T-helper 1 cell treated with Interleukin-12 subunit alpha and Interleukin-12 subunit beta and Interleukin-4 antibody, amounts not matched to agents 30 μg/mL and 1 μg/mL, for 36 hours (primary cell): Measurements from ENCODE around the gene GPR183.

Experiments used
- H3K27ac Mint-ChIP-seq: one replicate; pipeline ENCODE4 v1.8.0; 2021; ENCODE audit warnings: mild to moderate bottlenecking, mixed read lengths
- H3K27me3 Mint-ChIP-seq: one replicate; pipeline ENCODE4 v1.8.0; 2021; ENCODE audit warnings: low read depth, mixed read lengths
- H3K36me3 Mint-ChIP-seq: one replicate; pipeline ENCODE4 v1.8.0; 2021; ENCODE audit warnings: low read depth, mixed read lengths
- H3K4me1 Mint-ChIP-seq: one replicate; pipeline ENCODE4 v1.8.0; 2021; ENCODE audit warnings: low read depth, mixed read lengths
- H3K4me3 Mint-ChIP-seq: one replicate; pipeline ENCODE4 v1.8.0; 2021; ENCODE audit warnings: mild to moderate bottlenecking, moderate library complexity, mixed read lengths
- H3K9me3 Mint-ChIP-seq: one replicate; pipeline ENCODE4 v1.8.0; 2021; ENCODE audit warnings: mixed read lengths

GPR183 gene

DNA sequence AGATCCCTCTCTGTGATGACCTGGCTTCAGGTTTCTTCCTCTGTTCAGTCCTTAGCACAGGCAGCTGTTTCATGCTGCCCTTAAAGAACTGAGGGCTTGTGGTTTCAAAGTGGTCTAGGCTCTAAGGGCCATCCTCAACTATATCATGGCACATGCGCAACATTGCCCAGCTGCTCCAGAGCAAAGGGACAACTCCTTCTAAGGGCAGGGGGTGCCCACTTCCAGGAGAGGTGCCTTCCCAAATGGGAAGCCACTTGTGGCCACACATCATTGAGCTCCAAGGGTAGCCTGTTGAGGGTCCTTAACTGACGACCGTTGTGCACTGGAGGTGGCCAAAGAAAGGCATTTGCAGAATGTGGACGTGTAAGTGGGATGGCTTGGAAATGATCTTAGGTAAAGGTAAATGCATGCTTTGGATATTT lies 7.3 kb downstream of the GPR183 start:
- H3K27ac Mint-ChIP-seq: no peak overlapping the region
- H3K9me3 Mint-ChIP-seq: no peaks in the 10 kb centered on the region
- H3K27me3 Mint-ChIP-seq: no peaks in the 10 kb centered on the region
- peaks cover 68% of the 10 kb centered on the region for H3K4me1 Mint-ChIP-seq
- no peak overlapping the region for H3K4me3 Mint-ChIP-seq
- peaks cover 18% of the 10 kb centered on the region for H3K36me3 Mint-ChIP-seq

DNA sequence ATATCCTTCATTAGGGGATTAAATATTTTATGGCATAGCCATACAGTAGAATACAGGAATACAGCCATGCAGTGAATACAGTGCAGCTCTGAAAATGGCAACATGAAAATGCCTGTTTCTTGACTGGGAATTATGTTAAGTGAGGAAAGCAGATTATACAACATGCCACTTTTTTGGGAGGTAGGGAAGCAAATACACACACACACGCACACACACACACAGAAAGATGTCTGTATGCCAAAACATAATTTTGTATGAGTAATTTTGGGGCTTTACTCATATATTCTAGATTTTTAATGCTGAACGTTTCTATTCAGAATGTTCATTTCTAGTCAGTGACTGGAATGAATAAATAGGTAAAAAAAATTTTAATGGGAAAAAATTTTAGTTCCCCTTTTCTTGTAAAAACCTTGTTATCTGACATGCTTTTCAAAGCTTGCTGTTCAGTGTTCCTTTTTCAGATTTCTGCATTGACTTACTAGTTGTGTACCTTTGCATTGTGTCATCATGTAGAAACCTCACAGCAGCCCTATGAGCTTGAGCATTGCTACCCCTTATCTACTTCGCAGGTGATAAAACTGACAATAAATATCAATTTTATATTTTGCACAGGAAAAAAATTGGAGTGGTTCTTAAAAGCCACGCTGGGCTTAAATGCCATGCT lies 7.8 kb downstream of the GPR183 start:
- peaks cover 18% of the 10 kb centered on the region for H3K36me3 Mint-ChIP-seq
- H3K9me3 Mint-ChIP-seq: no peaks in the 10 kb centered on the region
- no peaks in the 10 kb centered on the region for H3K27me3 Mint-ChIP-seq
- H3K4me3 Mint-ChIP-seq: no peak overlapping the region
- peak overlapping the region; percentile 26 for H3K27ac Mint-ChIP-seq
- peaks cover 63% of the 10 kb centered on the region for H3K4me1 Mint-ChIP-seq

DNA sequence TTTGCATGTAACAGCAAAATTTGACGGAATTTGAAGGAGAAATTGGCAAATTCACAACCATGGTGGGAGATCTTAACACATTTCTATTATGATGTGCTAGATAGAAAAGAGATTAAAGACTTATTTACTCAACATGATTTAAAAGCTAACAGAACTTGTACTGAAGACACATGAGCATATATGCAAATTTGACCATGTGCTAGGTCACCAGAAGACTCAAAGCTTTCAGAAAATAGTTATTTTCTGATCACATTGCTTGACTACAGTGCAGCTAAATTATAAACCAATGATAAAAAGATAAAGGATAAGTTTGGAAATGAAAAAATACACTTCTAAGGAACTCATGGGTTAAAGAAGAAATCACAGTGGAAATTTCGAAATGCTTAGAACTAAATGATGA lies 9.1 kb downstream of the GPR183 start:
- Mint-ChIP-seq H3K4me3 (peak overlapping the region; percentile 62), H3K36me3 (peaks cover 29% of the 10 kb centered on the region), H3K27ac (peak overlapping the region; percentile 83), H3K27me3 (no peaks in the 10 kb centered on the region), H3K9me3 (no peaks in the 10 kb centered on the region), H3K4me1 (peaks cover 55% of the 10 kb centered on the region)

DNA sequence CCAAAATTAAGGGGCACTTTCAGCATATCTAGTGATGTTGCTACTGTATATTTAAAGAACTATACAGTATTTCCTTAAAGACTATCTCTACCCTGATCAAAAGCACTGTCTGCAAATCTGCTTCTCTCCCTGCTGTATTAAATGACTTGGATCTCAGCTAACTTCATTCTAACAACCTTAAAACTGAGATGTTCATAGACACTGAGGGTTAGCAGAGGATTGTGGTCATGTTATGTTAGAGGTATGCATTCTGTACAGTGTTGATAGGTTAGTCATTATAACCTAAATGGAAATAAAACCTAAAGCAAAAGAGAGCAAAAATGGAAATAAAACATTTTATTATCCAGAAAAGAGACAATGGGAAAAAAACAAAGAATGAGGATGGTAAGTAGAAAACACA lies 9.9 kb downstream of the GPR183 start:
- H3K36me3 Mint-ChIP-seq: peaks cover 33% of the 10 kb centered on the region
- H3K9me3 Mint-ChIP-seq: no peaks in the 10 kb centered on the region
- H3K4me3 Mint-ChIP-seq: peak overlapping the region; percentile 62
- H3K4me1 Mint-ChIP-seq: peaks cover 51% of the 10 kb centered on the region
- peak overlapping the region; percentile 83 for H3K27ac Mint-ChIP-seq
- H3K27me3 Mint-ChIP-seq: no peaks in the 10 kb centered on the region

DNA sequence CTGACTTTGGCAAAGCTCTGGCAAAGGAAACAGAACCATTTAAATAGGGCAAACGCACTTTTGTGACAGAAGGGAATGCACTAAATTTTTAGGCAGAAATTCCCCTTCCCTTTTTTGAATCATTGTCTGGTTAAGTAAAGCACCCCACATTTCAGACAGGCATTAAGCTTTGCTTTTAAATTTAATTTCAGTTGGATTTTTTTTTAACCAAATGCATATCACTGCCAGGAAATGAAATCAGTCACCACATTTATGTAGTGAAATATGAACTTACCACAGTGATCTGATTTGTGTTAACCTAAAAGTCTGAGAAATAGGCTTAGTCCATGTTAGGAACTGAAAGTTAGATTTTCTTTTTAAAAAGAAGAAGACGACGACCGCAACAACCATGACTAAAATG lies 10.8 kb downstream of the GPR183 start:
- Mint-ChIP-seq H3K27ac (peak overlapping the region; percentile 80), H3K27me3 (no peaks in the 10 kb centered on the region), H3K4me1 (peaks cover 44% of the 10 kb centered on the region), H3K36me3 (peaks cover 32% of the 10 kb centered on the region), H3K9me3 (no peaks in the 10 kb centered on the region), H3K4me3 (peak overlapping the region; percentile 67)

DNA sequence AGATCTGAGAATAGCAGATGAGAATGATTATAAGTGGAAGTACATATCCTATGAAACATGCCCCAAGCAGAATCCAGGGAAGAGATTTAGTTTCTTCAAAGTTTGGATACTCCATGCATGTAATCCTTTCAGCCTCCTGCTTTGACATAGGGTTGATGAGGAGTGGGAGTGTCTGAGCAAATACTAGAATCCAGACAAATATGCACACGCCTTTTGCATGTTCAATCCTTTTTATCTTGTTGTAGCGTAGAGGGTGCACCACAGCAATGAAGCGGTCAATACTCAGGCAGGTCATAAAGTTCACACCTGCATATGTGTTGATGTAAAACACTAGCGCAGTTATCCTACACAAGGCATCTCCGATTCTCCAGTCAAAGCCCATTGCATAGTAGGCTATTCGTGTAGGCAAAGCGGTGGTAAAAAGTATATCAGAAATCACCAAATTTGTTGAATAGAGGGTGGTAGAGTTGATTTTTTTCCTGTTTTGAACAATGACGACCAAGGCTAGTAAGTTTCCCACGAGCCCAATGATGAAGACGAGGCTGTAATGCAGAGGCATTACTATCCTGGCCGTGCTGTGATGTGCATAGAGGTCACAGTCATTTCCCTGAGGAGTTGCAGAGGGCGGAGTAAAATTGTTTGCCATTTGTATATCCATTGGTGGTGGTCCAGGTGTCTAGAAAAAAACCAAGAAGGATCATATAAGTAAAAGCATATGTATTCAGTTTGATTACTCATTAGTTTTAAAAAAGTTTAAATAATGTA lies 11.5 kb downstream of the GPR183 start:
- Mint-ChIP-seq H3K4me3 (peak overlapping the region; percentile 59), H3K9me3 (no peaks in the 10 kb centered on the region), H3K36me3 (peaks cover 32% of the 10 kb centered on the region), H3K4me1 (peaks cover 47% of the 10 kb centered on the region), H3K27me3 (no peaks in the 10 kb centered on the region), H3K27ac (peak overlapping the region; percentile 71)

DNA sequence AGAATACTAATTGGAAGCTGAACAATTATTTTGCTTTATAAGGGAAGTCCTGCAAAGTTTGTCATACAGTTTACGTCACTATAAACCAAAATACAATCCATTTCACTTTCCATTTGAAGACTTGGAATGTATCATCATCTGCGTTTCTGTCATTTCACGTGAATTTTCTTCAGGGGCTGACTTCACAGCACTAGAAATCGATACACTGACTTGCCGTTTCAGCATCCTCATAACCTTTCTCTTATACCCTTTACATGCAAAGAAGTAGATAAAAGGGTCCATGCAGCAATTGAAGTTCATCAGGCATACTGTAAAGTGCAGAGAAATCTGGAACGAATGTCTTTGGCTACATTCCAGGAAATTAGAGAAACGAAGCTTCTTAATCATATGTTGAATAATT lies 12.2 kb downstream of the GPR183 start:
- Mint-ChIP-seq H3K4me3 (peak overlapping the region; percentile 36), H3K4me1 (peaks cover 53% of the 10 kb centered on the region), H3K27ac (peak overlapping the region; percentile 71), H3K36me3 (peaks cover 35% of the 10 kb centered on the region), H3K9me3 (no peaks in the 10 kb centered on the region), H3K27me3 (no peaks in the 10 kb centered on the region)

DNA sequence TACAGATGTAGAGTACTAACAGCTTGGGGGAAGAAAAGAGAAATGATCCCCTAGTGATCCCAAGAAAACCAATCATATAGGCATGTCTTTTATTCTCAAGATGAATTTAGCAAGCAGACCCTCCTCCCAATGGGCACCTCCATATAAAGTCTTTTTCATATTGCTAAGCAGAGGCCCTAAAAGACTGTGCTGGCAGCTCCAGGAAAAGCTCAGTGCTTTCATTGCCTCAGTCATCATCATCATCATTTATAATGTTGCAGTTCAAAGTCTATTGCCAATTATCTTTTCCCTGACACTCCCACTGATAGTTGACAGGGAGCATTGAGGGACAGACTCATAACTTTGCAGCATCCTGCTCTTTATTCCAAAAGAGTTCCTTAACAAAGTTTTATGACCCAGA lies 13.0 kb downstream of the GPR183 start:
- H3K36me3 Mint-ChIP-seq: peaks cover 38% of the 10 kb centered on the region
- H3K27me3 Mint-ChIP-seq: no peaks in the 10 kb centered on the region
- H3K4me3 Mint-ChIP-seq: no peak overlapping the region
- no peak overlapping the region for H3K27ac Mint-ChIP-seq
- H3K9me3 Mint-ChIP-seq: no peaks in the 10 kb centered on the region
- peaks cover 55% of the 10 kb centered on the region for H3K4me1 Mint-ChIP-seq

DNA sequence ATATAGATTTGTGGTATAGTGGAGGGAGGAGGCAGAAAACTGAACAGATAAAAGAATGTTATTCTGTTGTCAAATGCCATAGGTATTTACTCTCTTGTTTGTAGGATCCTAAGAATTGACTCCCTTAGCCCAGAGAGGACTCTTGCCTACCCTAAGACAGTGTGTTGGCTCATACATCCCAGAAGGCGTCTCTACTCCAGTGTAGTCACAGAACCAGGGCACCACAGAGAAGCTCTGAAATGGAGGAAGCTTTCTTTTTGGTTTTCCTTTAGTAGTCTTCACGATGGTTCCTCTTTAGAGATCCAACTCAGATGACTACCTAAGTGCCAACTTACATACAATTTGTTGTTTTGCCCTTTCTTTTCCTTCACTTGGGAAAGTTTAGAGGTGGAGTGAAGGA lies 14.0 kb downstream of the GPR183 start:
- peaks cover 38% of the 10 kb centered on the region for H3K36me3 Mint-ChIP-seq
- H3K4me3 Mint-ChIP-seq: no peak overlapping the region
- no peak overlapping the region for H3K27ac Mint-ChIP-seq

DNA sequence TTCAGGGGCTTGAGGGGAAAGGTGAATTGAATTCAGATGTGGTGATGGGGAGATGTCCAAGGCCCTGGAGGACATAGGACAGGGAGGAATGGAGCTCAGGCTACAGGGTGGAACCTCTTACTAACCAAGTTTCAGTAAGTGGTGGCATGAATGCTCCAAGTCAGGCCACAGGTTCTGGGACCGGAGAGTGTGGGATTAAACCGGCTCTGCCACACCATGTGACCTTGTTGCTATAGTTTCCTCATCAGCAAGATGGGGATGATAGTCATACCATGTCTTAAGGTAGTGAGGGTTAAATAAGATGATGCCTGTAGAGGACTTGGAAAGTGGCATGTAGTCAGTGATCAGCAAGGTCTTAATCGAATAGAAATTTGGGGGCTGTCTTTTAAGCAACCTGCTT lies 16.3 kb downstream of the GPR183 start:
- Mint-ChIP-seq H3K36me3 (peaks cover 37% of the 10 kb centered on the region), H3K4me1 (peaks cover 55% of the 10 kb centered on the region), H3K9me3 (no peaks in the 10 kb centered on the region), H3K27ac (peak overlapping the region; percentile 15), H3K4me3 (no peak overlapping the region), H3K27me3 (no peaks in the 10 kb centered on the region)

More for the DNA sequence above, 14.0 kb downstream of the GPR183 start:
- Mint-ChIP-seq H3K27me3 (no peaks in the 10 kb centered on the region), H3K9me3 (no peaks in the 10 kb centered on the region), H3K4me1 (peaks cover 60% of the 10 kb centered on the region)

DNA sequence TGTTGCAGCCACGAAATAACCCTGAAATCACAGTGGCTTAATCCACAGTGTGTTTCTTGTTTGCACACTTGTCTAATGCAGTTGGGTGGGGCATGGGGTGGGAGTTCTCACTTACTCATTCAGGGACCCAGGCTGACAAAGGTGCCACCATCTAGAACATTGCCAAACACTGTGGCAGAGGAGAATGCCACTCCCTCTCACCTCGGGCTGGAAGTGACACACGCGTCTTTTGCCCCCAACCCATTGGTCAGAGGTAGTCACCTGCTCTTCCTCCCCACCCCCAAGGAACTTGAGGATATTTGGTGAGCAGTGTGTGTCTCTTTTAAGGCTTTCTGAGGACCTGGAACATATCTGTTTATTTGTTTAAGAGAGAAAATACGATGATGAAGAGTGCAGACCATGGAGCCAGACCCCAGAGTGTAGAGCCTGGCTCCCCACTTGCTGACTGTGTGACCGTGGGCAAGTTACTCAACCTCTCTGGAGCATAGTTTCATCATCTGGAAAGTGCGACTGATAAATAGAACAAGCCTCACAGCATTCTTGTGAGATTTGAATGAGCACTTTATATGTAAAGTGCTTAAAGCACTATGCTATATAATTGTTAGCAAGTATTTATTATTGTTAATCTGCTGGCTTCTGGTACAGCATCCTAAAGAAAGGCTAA lies 17.4 kb downstream of the GPR183 start:
- H3K27ac Mint-ChIP-seq: peak overlapping the region; percentile 32
- no peaks in the 10 kb centered on the region for H3K9me3 Mint-ChIP-seq
- H3K27me3 Mint-ChIP-seq: no peaks in the 10 kb centered on the region
- peaks cover 46% of the 10 kb centered on the region for H3K4me1 Mint-ChIP-seq
- H3K4me3 Mint-ChIP-seq: no peak overlapping the region
- H3K36me3 Mint-ChIP-seq: peaks cover 31% of the 10 kb centered on the region

DNA sequence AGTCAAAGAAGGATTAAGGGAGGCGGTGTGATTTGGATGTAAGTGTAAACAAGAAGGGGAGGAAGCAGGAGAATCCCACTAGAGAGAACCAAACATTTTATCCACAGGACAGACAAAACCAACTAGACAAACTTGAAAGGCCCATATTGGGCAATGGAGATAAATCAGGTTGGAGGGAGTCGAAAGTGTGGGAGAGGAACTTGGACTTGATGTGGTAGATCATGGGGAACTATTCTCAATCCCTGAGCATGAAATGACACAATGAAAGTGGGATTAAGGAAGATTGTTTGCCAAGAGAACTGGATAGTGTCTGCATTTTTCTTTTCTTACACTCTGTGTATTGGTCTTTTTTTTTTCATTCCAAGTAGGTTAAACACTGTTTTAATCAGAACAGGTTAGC lies 17.9 kb downstream of the GPR183 start:
- no peaks in the 10 kb centered on the region for H3K27me3 Mint-ChIP-seq
- peak overlapping the region; percentile 8 for H3K27ac Mint-ChIP-seq
- H3K4me3 Mint-ChIP-seq: no peak overlapping the region

DNA sequence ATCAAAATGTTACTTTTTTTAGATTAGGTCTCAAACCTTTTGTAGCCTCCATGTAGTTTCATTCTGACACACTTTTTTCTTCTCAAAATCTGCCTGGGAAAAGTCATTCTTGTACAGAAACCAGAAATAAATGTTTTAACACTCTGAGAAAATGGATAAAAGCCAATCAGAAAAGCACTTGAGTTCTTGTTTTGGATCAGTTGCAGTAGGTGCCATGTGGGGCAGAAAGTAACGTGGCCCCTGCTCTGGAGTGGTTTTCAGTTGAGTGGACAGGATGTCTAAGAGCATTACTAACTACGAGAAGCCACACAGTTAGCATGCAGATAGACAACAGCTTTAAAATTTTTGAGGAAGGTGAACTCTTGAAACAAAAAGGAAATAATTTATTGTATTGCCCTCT lies 19.1 kb downstream of the GPR183 start:
- no peaks in the 10 kb centered on the region for H3K9me3 Mint-ChIP-seq
- H3K4me3 Mint-ChIP-seq: peak overlapping the region; percentile 24
- H3K27me3 Mint-ChIP-seq: no peaks in the 10 kb centered on the region
- H3K27ac Mint-ChIP-seq: peak overlapping the region; percentile 60
- H3K4me1 Mint-ChIP-seq: peaks cover 41% of the 10 kb centered on the region
- peaks cover 23% of the 10 kb centered on the region for H3K36me3 Mint-ChIP-seq

More for the DNA sequence above, 17.9 kb downstream of the GPR183 start:
- H3K9me3 Mint-ChIP-seq: no peaks in the 10 kb centered on the region
- H3K36me3 Mint-ChIP-seq: peaks cover 33% of the 10 kb centered on the region
- H3K4me1 Mint-ChIP-seq: peaks cover 45% of the 10 kb centered on the region

DNA sequence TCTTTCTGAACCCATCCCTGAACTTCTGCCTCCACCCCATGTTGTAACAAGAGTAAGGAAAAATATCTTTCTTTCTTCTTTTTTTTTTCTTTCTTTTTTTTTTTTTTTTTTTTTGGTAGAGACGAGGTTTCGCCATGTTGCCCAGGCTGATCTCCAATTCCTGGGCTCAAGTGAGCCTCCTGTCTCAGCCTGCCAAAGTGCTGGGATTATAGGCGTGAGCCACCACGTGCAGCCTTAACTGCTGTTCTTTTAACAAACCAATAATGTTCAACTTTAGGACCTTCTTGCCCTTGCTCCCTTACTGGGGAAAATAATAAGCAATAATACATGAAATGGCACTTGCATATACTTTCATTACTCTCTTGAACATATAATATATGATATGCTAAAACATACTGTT lies 19.6 kb downstream of the GPR183 start:
- peaks cover 43% of the 10 kb centered on the region for H3K4me1 Mint-ChIP-seq
- no peak overlapping the region for H3K4me3 Mint-ChIP-seq
- no peaks in the 10 kb centered on the region for H3K27me3 Mint-ChIP-seq
- H3K9me3 Mint-ChIP-seq: no peaks in the 10 kb centered on the region
- peak overlapping the region; percentile 76 for H3K27ac Mint-ChIP-seq
- peaks cover 19% of the 10 kb centered on the region for H3K36me3 Mint-ChIP-seq
